CD14-positive monocyte (primary cell): ENCODE results near the gene GON4L. TPM values are rescaled to one million over a fixed set of nuclear protein-coding genes. Genes with fewer than 3 reads are reported as not detected.
A peak's percentile ranks its signal among the peaks of the same experiment; 100 is the strongest.

ENCODE experiments used
- DNase-seq, 3 donors: peaks; one replicate each; pipeline ENCODE4 v3.0.0-alpha.2; 2011 to 2022
- H2AFZ ChIP-seq: 2 replicates; pipeline ENCODE4 v1.6.0; 2012; ENCODE audit warnings: mild to moderate bottlenecking, low read depth, low read length, inconsistent platforms; ENCODE audit not compliant: insufficient read depth, poor library complexity, severe bottlenecking
- H3K27ac ChIP-seq, 2 donors: 1 replicate in 1 of 2; 2 replicates in 1 of 2; pipeline ENCODE4 v1.5.1; 2012 to 2013; ENCODE audit warnings: low read length in 2 of 2, control low read depth in 1 of 2, inconsistent platforms in 1 of 2, low read depth in 1 of 2, mild to moderate bottlenecking in 1 of 2
- H3K27me3 ChIP-seq, 2 donors: one replicate each; pipeline versions ENCODE4 v1.6.0 to v1.6.1; 2011 to 2013; ENCODE audit warnings: low read length in 2 of 2; ENCODE audit not compliant: control insufficient read depth in 2 of 2, insufficient read depth in 2 of 2
- H3K36me3 ChIP-seq, 2 donors: replicated peaks in 1 of 2; 1 replicate in 1 of 2; 2 replicates in 1 of 2; pipeline versions ENCODE4 v1.5.1 to v1.6.1; 2012 to 2013; ENCODE audit warnings: low read length in 2 of 2, control low read depth in 1 of 2, inconsistent platforms in 1 of 2, mild to moderate bottlenecking in 1 of 2; ENCODE audit not compliant: insufficient read depth in 2 of 2, control insufficient read depth in 1 of 2
- H3K4me1 ChIP-seq, 2 donors: 1 replicate in 1 of 2; 2 replicates in 1 of 2; pipeline versions ENCODE4 v1.5.1 to v1.6.1; 2012 to 2013; ENCODE audit warnings: low read length in 2 of 2, control low read depth in 1 of 2, inconsistent platforms in 1 of 2, mild to moderate bottlenecking in 1 of 2, moderate library complexity in 1 of 2; ENCODE audit not compliant: insufficient read depth in 2 of 2, control insufficient read depth in 1 of 2
- H3K4me2 ChIP-seq: replicated peaks from 2 replicates; pipeline ENCODE3; 2012; ENCODE audit warnings: low read length, moderate library complexity, mild to moderate bottlenecking; ENCODE audit not compliant: poor library complexity, severe bottlenecking; ENCODE audit errors: extremely low read depth
- H3K4me3 ChIP-seq, 3 experiments: fragments of 200-600 bp in 1 of 3; sonication (generic) in 1 of 3; replicated peaks in 1 of 3; 1 replicate in 2 of 3; 2 replicates in 1 of 3; pipeline ENCODE4 v1.5.1; 2011 to 2013; ENCODE audit warnings: low read length in 3 of 3, mild to moderate bottlenecking in 3 of 3, control low read depth in 2 of 3, low read depth in 2 of 3, inconsistent platforms in 1 of 3, moderate library complexity in 1 of 3
- H3K79me2 ChIP-seq: 2 replicates; pipeline ENCODE4 v1.6.0; 2012; ENCODE audit warnings: mild to moderate bottlenecking, control low read depth, inconsistent platforms, low read length, moderate library complexity; ENCODE audit not compliant: insufficient read depth
- H3K9ac ChIP-seq: 2 replicates; pipeline ENCODE4 v1.6.0; 2017; ENCODE audit warnings: low read length, mild to moderate bottlenecking; ENCODE audit not compliant: insufficient read depth, poor library complexity, severe bottlenecking
- H3K9me3 ChIP-seq, 2 donors: replicated peaks in 1 of 2; 1 replicate in 1 of 2; 2 replicates in 1 of 2; pipeline versions ENCODE4 v1.5.1 to v1.6.1; 2012 to 2013; ENCODE audit warnings: low read length in 2 of 2, control low read depth in 1 of 2; ENCODE audit not compliant: control insufficient read depth in 1 of 2, insufficient read depth in 1 of 2
- H4K20me1 ChIP-seq: 2 replicates; pipeline ENCODE4 v1.6.0; 2012; ENCODE audit warnings: mild to moderate bottlenecking, low read length, control low read depth, moderate library complexity; ENCODE audit not compliant: insufficient read depth
- H3K27ac Mint-ChIP-seq, 7 donors: one replicate each; pipeline ENCODE4 v1.8.0; 2020; ENCODE audit warnings: mild to moderate bottlenecking in 7 of 7, mixed read lengths in 7 of 7, moderate library complexity in 6 of 7, inconsistent platforms in 2 of 7
- H3K27me3 Mint-ChIP-seq, 3 donors: one replicate each; pipeline ENCODE4 v1.8.0; 2021 to 2022; ENCODE audit warnings: low read depth in 3 of 3, mild to moderate bottlenecking in 3 of 3, mixed read lengths in 3 of 3, moderate library complexity in 3 of 3, inconsistent platforms in 1 of 3
- H3K36me3 Mint-ChIP-seq, 2 donors: one replicate each; pipeline ENCODE4 v1.8.0; 2020; ENCODE audit warnings: mixed read lengths in 2 of 2, inconsistent platforms in 1 of 2, mild to moderate bottlenecking in 1 of 2
- H3K4me1 Mint-ChIP-seq: one replicate; pipeline ENCODE4 v1.8.0; 2020; ENCODE audit warnings: mild to moderate bottlenecking, mixed read lengths
- H3K4me3 Mint-ChIP-seq, 2 donors: one replicate each; pipeline ENCODE4 v1.8.0; 2020; ENCODE audit warnings: mild to moderate bottlenecking in 2 of 2, mixed read lengths in 2 of 2, moderate library complexity in 1 of 2
- H3K9me3 Mint-ChIP-seq, 7 donors: one replicate each; pipeline ENCODE4 v1.8.0; 2020 to 2022; ENCODE audit warnings: mixed read lengths in 7 of 7, mild to moderate bottlenecking in 6 of 7, moderate library complexity in 6 of 7, inconsistent platforms in 2 of 7
- CTCF ChIP-seq: fragments of 200-600 bp; IDR thresholded peaks from one replicate; pipeline ENCODE4 v1.8.0; 2022; ENCODE audit warnings: antibody characterized with exemption, mild to moderate bottlenecking
- WGBS: methylation state at CpG from one replicate; pipeline ENCODE4 v1.1.5; 2013; ENCODE audit warnings: missing lambda C conversion rate; ENCODE audit not compliant: insufficient coverage; 5-methylcytosine and 5-hydroxymethylcytosine counted together
- intact Hi-C, 2 donors: fragments of 100-400 bp; cut with micrococcal nuclease; formaldehyde crosslinking; loops; one replicate each; pipeline versions ENCODE4 v1.15.0 to v1.15.1; 2023
- polyA minus RNA-seq: library from RNA; depleted of rRNA, polyadenylated mRNA; stranded (reverse); fragments of >200 nt; gene quantifications from 2 replicates; pipeline ENCODE4 v1.2.3, GENCODE V29; 2012
- polyA plus RNA-seq, 3 donors: library from polyadenylated mRNA; depleted of rRNA in 1 of 3; unstranded in 2 of 3; stranded (reverse) in 1 of 3; fragments of 300-500 nt in 2 of 3; fragments of >200 nt in 1 of 3; fragmentation: Illumina TruSeq in 2 of 3; gene quantifications; 1 replicate in 2 of 3; 2 replicates in 1 of 3; pipeline ENCODE4 v1.2.3, GENCODE V29; 2012 to 2021
- total RNA-seq, 12 experiments: library from RNA in 1 of 12; stranded (reverse) in 1 of 12; fragments of 120-200 nt in 1 of 12; gene quantifications; one replicate each; pipeline ENCODE4 v1.2.4 and lab custom pipeline; 2013 to 2026; ENCODE audit warnings: mixed read lengths in 6 of 12, inconsistent platforms in 1 of 12

The GON4L gene
- 41.1 TPM for total RNA-seq (2013)
- polyA plus RNA-seq (10 to 100 TPM in 2 of 3 donors, 1 to 10 TPM in 1; 8.5 to 39.5 (median 14.0) TPM), polyA minus RNA-seq (22.4 and 30.5 TPM in 2 replicates), total RNA-seq (lab: John Stamatoyannopoulos, UW) (30.5 to 84.0 (median 61.5) reads per million in 11 experiments)

GRCh38 chr1:155856975-155857930, at the start of gene GON4L:
Gene GON4L, minus strand, starts transcription at chr1:155857214. Its CDS starts 3,434 bp downstream, at chr1:155853780.
- Histone ChIP-seq H3K9ac (peak within 1 kb of the TSS; percentile 89), H3K27me3 (no peaks in the 10 kb centered on the region), H3K4me3 (peak within 1 kb of the TSS; percentile 43 to 82 (median 77)), H3K4me1 (peaks cover 45 to 58% of the 10 kb centered on the region in 2 donors), H3K9me3 (no peaks in the 10 kb centered on the region), H3K4me2 (peak within 1 kb of the TSS; percentile 90), H3K79me2 (peaks cover 54% of the 10 kb centered on the region), H4K20me1 (peaks cover 1% of the 10 kb centered on the region), H3K36me3 (peaks cover 19 to 32% of the 10 kb centered on the region in 2 donors), H3K27ac (peak within 1 kb of the TSS; percentile 68 to 94), H2AFZ (peak within 1 kb of the TSS; percentile 96)
- WGBS: 6% methylated on average over 27 of the region's 46 CpGs
- Mint-ChIP-seq H3K9me3 (no peaks in the 10 kb centered on the region), H3K27me3 (peaks cover 0 to 1% (median 0%) of the 10 kb centered on the region in 3 donors), H3K4me3 (peak within 1 kb of the TSS; percentile 100), H3K27ac (peak within 1 kb of the TSS; percentile 99 to 100 (median 99)), H3K4me1 (peaks cover 39% of the 10 kb centered on the region), H3K36me3 (peaks cover 25 to 28% of the 10 kb centered on the region in 2 donors)
- DNase-seq: peak; percentile 90 to 94 (median 92)
- TF ChIP-seq CTCF: no peak
- intact Hi-C loops: no loop called here

GRCh38 chr1:155904261-155904660, 47.2 kb upstream of the GON4L start:
- no peak for TF ChIP-seq CTCF
- 100% methylated on average over 8 of the region's 12 CpGs for WGBS
- intact Hi-C loops: no loop called here
- Mint-ChIP-seq H3K36me3 (peaks cover 67 to 96% of the 10 kb centered on the region in 2 donors), H3K27me3 (no peaks in the 10 kb centered on the region), H3K4me1 (no peaks in the 10 kb centered on the region), H3K9me3 (no peaks in the 10 kb centered on the region), H3K27ac (no peak overlapping the region), H3K4me3 (no peak overlapping the region)
- no peak for DNase-seq
- H4K20me1 ChIP-seq: peaks cover 81% of the 10 kb centered on the region
- H3K9me3 ChIP-seq: no peaks in the 10 kb centered on the region
- H3K27ac ChIP-seq: no peak overlapping the region
- no peak overlapping the region for H3K4me3 ChIP-seq
- H3K4me1 ChIP-seq: peaks cover 2 to 3% of the 10 kb centered on the region in 2 donors
- H3K27me3 ChIP-seq: no peaks in the 10 kb centered on the region
- H3K36me3 ChIP-seq: peaks cover 80 to 96% of the 10 kb centered on the region in 2 donors
- H2AFZ ChIP-seq: no peak overlapping the region
- H3K4me2 ChIP-seq: no peak overlapping the region
- peaks cover 41% of the 10 kb centered on the region for H3K79me2 ChIP-seq
- H3K9ac ChIP-seq: no peak overlapping the region
